Left ventricle myocardium inferior (tissue), 1 donor: ENCODE data around the gene ANO7. TPM values are rescaled to one million over a fixed set of nuclear protein-coding genes. Genes with fewer than 3 reads are reported as not detected.

ENCODE experiments used
- DNase-seq: peaks from one replicate; pipeline ENCODE4 v3.0.0-alpha.2; 2020
- H3K27ac ChIP-seq: fragments of 200-600 bp; replicated peaks from 2 replicates; pipeline ENCODE4 v1.8.0; 2021
- H3K27me3 ChIP-seq: fragments of 200-600 bp; 2 replicates; pipeline ENCODE4 v1.8.0; 2021; ENCODE audit warnings: low read depth
- H3K36me3 ChIP-seq: fragments of 200-600 bp; 2 replicates; pipeline ENCODE4 v1.8.0; 2021
- H3K4me1 ChIP-seq: fragments of 200-600 bp; 2 replicates; pipeline ENCODE4 v1.8.0; 2021
- H3K4me3 ChIP-seq: fragments of 200-600 bp; 2 replicates; pipeline ENCODE4 v1.8.0; 2021; ENCODE audit warnings: mild to moderate bottlenecking, moderate library complexity
- H3K9me3 ChIP-seq: fragments of 200-600 bp; replicated peaks from 2 replicates; pipeline ENCODE4 v1.8.0; 2021
- CTCF ChIP-seq: fragments of 200-600 bp; IDR thresholded peaks from 2 replicates; pipeline ENCODE4 v1.8.0; 2021; ENCODE audit warnings: antibody characterized with exemption, mild to moderate bottlenecking, borderline replicate concordance
- intact Hi-C: fragments of 100-400 bp; cut with micrococcal nuclease; formaldehyde crosslinking; loops from one replicate; pipeline ENCODE4 v1.11.0; 2022
- total RNA-seq: library from RNA; stranded (reverse); fragmentation: NEBNext Ultra II Directional; extraction: Animal tissue kit (Norgen Biotek cat#: 25700); gene quantifications from one replicate; pipeline ENCODE4 v1.2.1, GENCODE V29; 2021
- donor health status: DM: no; HTN: yes; CAD: no; lungs with severe emphysema.

The ANO7 gene
- total RNA-seq, 1 donor from 2014 or later: 0.80 TPM

GRCh38 chr2:241198381-241199279, 10.2 kb downstream of the ANO7 start:
- H3K4me1 ChIP-seq: no peaks in the 10 kb centered on the region
- intact Hi-C loops: no loop called here
- no peak overlapping the region for H3K27ac ChIP-seq
- H3K27me3 ChIP-seq: no peaks in the 10 kb centered on the region
- no peak for TF ChIP-seq CTCF
- DNase-seq: no peak
- H3K36me3 ChIP-seq: no peaks in the 10 kb centered on the region
- no peaks in the 10 kb centered on the region for H3K9me3 ChIP-seq
- no peak overlapping the region for H3K4me3 ChIP-seq

- H3K27ac ChIP-seq: no peak overlapping the region
- intact Hi-C loops: no loop called here
- H3K36me3 ChIP-seq: no peaks in the 10 kb centered on the region
- no peak for DNase-seq
- no peak overlapping the region for H3K4me3 ChIP-seq
- H3K27me3 ChIP-seq: no peaks in the 10 kb centered on the region
- H3K9me3 ChIP-seq: no peaks in the 10 kb centered on the region
- TF ChIP-seq CTCF: no peak
- H3K4me1 ChIP-seq: no peaks in the 10 kb centered on the region
These were observed 10.8 kb downstream of the ANO7 start for GRCh38 chr2:241199286-241199685.

GRCh38 chr2:241199897-241200821, 11.7 kb downstream of the ANO7 start:
- intact Hi-C loops: no loop called here
- H3K27me3 ChIP-seq: no peaks in the 10 kb centered on the region
- H3K4me3 ChIP-seq: no peak overlapping the region
- TF ChIP-seq CTCF: no peak
- no peaks in the 10 kb centered on the region for H3K9me3 ChIP-seq
- no peak overlapping the region for H3K27ac ChIP-seq
- no peaks in the 10 kb centered on the region for H3K36me3 ChIP-seq
- DNase-seq: no peak
- no peaks in the 10 kb centered on the region for H3K4me1 ChIP-seq

GRCh38 chr2:241200822-241201395, 12.4 kb downstream of the ANO7 start:
- Histone ChIP-seq H3K36me3 (no peaks in the 10 kb centered on the region), H3K27ac (no peak overlapping the region), H3K4me1 (no peaks in the 10 kb centered on the region), H3K27me3 (no peaks in the 10 kb centered on the region), H3K4me3 (no peak overlapping the region), H3K9me3 (no peaks in the 10 kb centered on the region)
- intact Hi-C loops: no loop called here
- no peak for TF ChIP-seq CTCF
- DNase-seq: no peak
